Fibroblast of skin of right biceps (primary cell): ENCODE results near the gene STAB1.

Experiments used
- DNase-seq: peaks from one replicate; pipeline ENCODE4 v3.0.0-alpha.2; 2013

STAB1 gene

GRCh38 chr3:52536112-52536368 is 40.9 kb downstream of the STAB1 start:
- DNase-seq: no peak

GRCh38 chr3:52536369-52537164 is 41.4 kb downstream of the STAB1 start, which contains the start of gene UQCC5:
Gene UQCC5, plus strand, starts transcription at chr3:52536605. Its CDS starts 151 bp downstream, at chr3:52536756.
- DNase-seq: peak; percentile 99

GRCh38 chr3:52537165-52537620 is 42.1 kb downstream of the STAB1 start:
- DNase-seq: no peak

- no peak for DNase-seq
Observed at GRCh38 chr3:52537726-52538421, 42.7 kb downstream of the STAB1 start.

GRCh38 chr3:52539010-52539653 is 44.0 kb downstream of the STAB1 start:
- no peak for DNase-seq

GRCh38 chr3:52541050-52541449 is 45.9 kb downstream of the STAB1 start:
- no peak for DNase-seq

- DNase-seq: no peak
Observed at GRCh38 chr3:52544937-52545336, 49.8 kb downstream of the STAB1 start.

- DNase-seq: peak; percentile 38
Observed at GRCh38 chr3:52546111-52546901, 51.2 kb downstream of the STAB1 start.

GRCh38 chr3:52547143-52547542 is 52.0 kb downstream of the STAB1 start:
- no peak for DNase-seq

GRCh38 chr3:52551118-52551517 is 56.0 kb downstream of the STAB1 start:
- no peak for DNase-seq

- no peak for DNase-seq
Observed at GRCh38 chr3:52552089-52552488, 57.0 kb downstream of the STAB1 start.

- no peak for DNase-seq
Observed at GRCh38 chr3:52554026-52554755, 59.1 kb downstream of the STAB1 start.

GRCh38 chr3:52555056-52555455 is 59.9 kb downstream of the STAB1 start:
- DNase-seq: peak; percentile 16

GRCh38 chr3:52557011-52557960 is 62.1 kb downstream of the STAB1 start:
- DNase-seq: no peak

GRCh38 chr3:52558436-52558835 is 63.3 kb downstream of the STAB1 start:
- DNase-seq: no peak

GRCh38 chr3:52561028-52561747 is 66.0 kb downstream of the STAB1 start:
- DNase-seq: no peak

GRCh38 chr3:52563984-52564383 is 68.8 kb downstream of the STAB1 start:
- no peak for DNase-seq

GRCh38 chr3:52568069-52568468 is 72.9 kb downstream of the STAB1 start:
- DNase-seq: no peak

- peak; percentile 42 for DNase-seq
Observed at GRCh38 chr3:52570076-52570475, 74.9 kb downstream of the STAB1 start.

- DNase-seq: no peak
Observed at GRCh38 chr3:52572221-52572620, 77.1 kb downstream of the STAB1 start.
